ENCODE results near the gene PLD4. TPM values are rescaled to one million over a fixed set of nuclear protein-coding genes. Genes with fewer than 3 reads are reported as not detected.
A peak's percentile ranks its signal among the peaks of the same experiment; 100 is the strongest.
"Not testable (repeated sequence)": the region's sequence is repeated elsewhere in the genome, so short reads cannot be mapped to it uniquely, and the experiment has no call there.

The PLD4 gene
- total RNA-seq, 4 donors from 2014 or later = 1.7 to 4.1 TPM; not detected in 2

DNA sequence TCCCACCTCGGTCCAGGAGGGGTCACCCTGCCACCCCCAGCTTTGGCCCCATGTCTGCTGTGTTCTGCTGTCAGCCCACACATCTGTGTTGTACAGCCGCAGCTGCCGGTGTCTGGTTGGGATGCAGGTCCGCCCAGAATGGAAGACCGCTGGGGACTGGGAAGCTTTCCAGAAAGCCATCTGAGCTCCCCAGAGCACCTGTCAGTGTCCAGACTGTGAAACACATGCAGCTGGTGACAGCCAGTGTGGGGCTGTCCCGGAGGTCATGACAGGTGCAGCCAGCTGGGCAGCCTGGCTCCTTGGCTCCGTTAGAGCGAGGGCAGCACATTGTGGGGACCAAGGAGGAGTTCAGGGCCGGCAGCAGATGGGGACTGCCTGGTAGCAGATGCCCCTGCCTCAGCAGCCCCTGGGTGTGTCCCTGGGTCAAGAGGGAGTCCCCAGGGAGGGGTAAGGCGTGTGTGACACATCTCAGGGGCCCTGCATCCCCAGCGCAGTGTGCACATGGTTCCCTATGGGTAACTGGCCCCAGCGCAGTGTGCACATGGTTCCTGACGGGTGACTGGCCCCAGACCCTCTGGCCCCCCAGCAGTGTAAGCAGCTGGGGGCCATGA is 43.2 kb upstream of the PLD4 start:
- H3K4me3 ChIP-seq = no peak overlapping the region
- no peak for DNase-seq
- no peaks in the 10 kb centered on the region for H3K4me1 ChIP-seq
- no peak overlapping the region for H3K27ac ChIP-seq
- no peaks in the 10 kb centered on the region for H3K27me3 ChIP-seq
- H3K9me3 ChIP-seq = no peaks in the 10 kb centered on the region
- H3K36me3 ChIP-seq = peaks cover 0 to 60% (median 0%) of the 10 kb centered on the region in 3 donors
- TF ChIP-seq CTCF (IDR thresholded peaks at IDR 0.05) (no peak), POLR2A (IDR thresholded peaks at IDR 0.05) (no peak)

- Histone ChIP-seq H3K9me3 (no peaks in the 10 kb centered on the region), H3K4me3 (no peak overlapping the region), H3K27ac (peak overlapping the region in 1 of 4 donors; percentile 39), H3K4me1 (no peaks in the 10 kb centered on the region), H3K36me3 (peaks cover 0 to 66% (median 0%) of the 10 kb centered on the region in 3 donors), H3K27me3 (no peaks in the 10 kb centered on the region)
- peak in 2 of 3 donors; percentile 86 to 87 for DNase-seq
- TF ChIP-seq CTCF (IDR thresholded peaks at IDR 0.05) (no peak), POLR2A (IDR thresholded peaks at IDR 0.05) (no peak)
These were observed 42.2 kb upstream of the PLD4 start for GRCh38 chr14:104882325-104882973.

- H3K4me1 ChIP-seq = no peaks in the 10 kb centered on the region
- TF ChIP-seq POLR2A (IDR thresholded peaks at IDR 0.05) = no peak
- no peak for TF ChIP-seq CTCF (IDR thresholded peaks at IDR 0.05)
- H3K9me3 ChIP-seq = no peaks in the 10 kb centered on the region
- no peak for DNase-seq
- H3K27me3 ChIP-seq = no peaks in the 10 kb centered on the region
- H3K36me3 ChIP-seq = peaks cover 0 to 70% (median 0%) of the 10 kb centered on the region in 3 donors
- H3K27ac ChIP-seq = no peak overlapping the region
- H3K4me3 ChIP-seq = no peak overlapping the region
These were observed 41.6 kb upstream of the PLD4 start for GRCh38 chr14:104882991-104883660.

DNA sequence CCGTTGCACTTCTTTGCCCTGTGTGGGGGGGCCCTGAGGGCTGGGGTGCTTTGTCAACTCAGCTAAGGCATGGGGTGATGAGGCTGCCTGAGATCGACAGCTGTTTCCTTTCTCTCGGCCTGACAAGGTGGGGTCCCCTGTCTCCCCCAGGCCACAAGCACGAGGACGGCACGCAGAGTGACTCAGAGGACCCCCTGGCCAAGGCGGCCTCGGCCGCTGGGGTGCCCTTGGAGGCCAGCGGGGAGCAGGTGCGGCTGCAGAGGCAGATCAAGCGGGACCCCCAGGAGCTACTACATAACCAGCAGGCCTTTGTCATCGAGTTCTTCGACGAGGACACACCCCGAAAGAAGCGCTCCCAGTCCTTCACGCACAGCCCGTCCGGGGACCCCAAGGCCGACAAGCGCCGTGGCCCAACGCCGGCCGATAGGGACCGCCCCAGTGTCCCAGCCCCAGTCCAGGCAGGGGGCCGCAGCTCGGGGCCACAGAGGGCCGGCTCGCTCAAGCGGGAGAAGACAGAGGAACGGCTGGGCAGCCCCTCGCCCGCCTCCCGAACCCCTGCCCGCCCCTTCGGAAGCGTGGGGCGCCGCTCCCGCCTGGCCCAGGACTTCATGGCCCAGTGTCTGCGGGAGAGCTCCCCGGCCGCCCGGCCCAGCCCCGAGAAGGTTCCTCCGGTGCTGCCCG is 40.9 kb upstream of the PLD4 start:
- peaks cover 0 to 70% (median 0%) of the 10 kb centered on the region in 3 donors for H3K36me3 ChIP-seq
- no peak for TF ChIP-seq POLR2A (IDR thresholded peaks at IDR 0.05)
- H3K4me1 ChIP-seq = no peaks in the 10 kb centered on the region
- no peak overlapping the region for H3K27ac ChIP-seq
- no peak overlapping the region for H3K4me3 ChIP-seq
- DNase-seq = no peak
- H3K27me3 ChIP-seq = no peaks in the 10 kb centered on the region
- no peaks in the 10 kb centered on the region for H3K9me3 ChIP-seq

DNA sequence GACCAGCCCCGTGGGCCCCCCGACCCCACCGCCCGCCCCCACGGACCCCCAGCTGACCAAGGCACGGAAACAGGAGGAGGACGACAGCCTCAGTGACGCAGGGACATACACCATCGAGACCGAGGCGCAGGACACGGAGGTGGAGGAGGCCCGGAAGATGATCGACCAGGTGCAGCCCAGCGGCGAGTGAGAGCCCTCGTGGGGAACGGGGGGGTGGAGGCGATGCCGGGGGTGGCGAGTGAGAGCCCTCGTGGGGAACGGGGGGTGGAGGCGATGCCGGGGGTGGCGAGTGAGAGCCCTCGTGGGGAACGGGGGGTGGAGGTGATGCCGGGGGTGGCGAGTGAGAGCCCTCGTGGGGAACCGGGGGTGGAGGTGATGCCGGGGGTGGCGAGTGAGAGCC is 40.3 kb upstream of the PLD4 start:
- H3K4me1 ChIP-seq, H3K4me3 ChIP-seq, DNase-seq, H3K27ac ChIP-seq, H3K9me3 ChIP-seq, H3K27me3 ChIP-seq: not testable (repeated sequence)
- peaks cover 0 to 70% (median 0%) of the 10 kb centered on the region in 3 donors for H3K36me3 ChIP-seq

GRCh38 chr14:104885031-104885972 is 39.4 kb upstream of the PLD4 start:
- Histone ChIP-seq H3K27ac (no peak overlapping the region), H3K4me3 (no peak overlapping the region), H3K27me3 (no peaks in the 10 kb centered on the region), H3K9me3 (no peaks in the 10 kb centered on the region), H3K4me1 (no peaks in the 10 kb centered on the region), H3K36me3 (peaks cover 0 to 70% (median 0%) of the 10 kb centered on the region in 3 donors)
- no peak for TF ChIP-seq CTCF (IDR thresholded peaks at IDR 0.05)
- DNase-seq = peak in 1 of 3 donors; percentile 44

Measured in Peyer's patch (tissue), 4 donors.